ENCODE results near the gene BOD1L2. TPM values are rescaled to one million over a fixed set of nuclear protein-coding genes. Genes with fewer than 3 reads are reported as not detected.

The BOD1L2 gene
- total and polyA plus RNA-seq, 2 of the 13 experiments (the other 11 are each of a cell fraction or from before 2014, with no cell fraction given) = not detected

GRCh38 chr18:57107140-57107832, 39.6 kb upstream of the BOD1L2 start (continued):
- no peak for TF ChIP-seq HINFP (CRISPR knock-in tag; IDR thresholded peaks at IDR 0.05; ENCODE audit: low read depth)
- TF ChIP-seq ZNF737 (CRISPR knock-in tag; IDR thresholded peaks at IDR 0.05; ENCODE audit: borderline replicate concordance) = no peak
- peak; percentile 53 for TF ChIP-seq RARA (CRISPR knock-in tag; IDR thresholded peaks at IDR 0.05)
- TF ChIP-seq ZBTB34 (CRISPR knock-in tag; IDR thresholded peaks at IDR 0.05) = no peak
- no peak for TF ChIP-seq HOXD1 (CRISPR knock-in tag; IDR thresholded peaks at IDR 0.05)
- TF ChIP-seq ZNF230 (CRISPR knock-in tag; IDR thresholded peaks at IDR 0.05) = no peak
- TF ChIP-seq ZNF331 (CRISPR knock-in tag; IDR thresholded peaks at IDR 0.05) = peak; percentile 83
- no peak for TF ChIP-seq ZNF615 (CRISPR knock-in tag; IDR thresholded peaks at IDR 0.05; ENCODE audit: borderline replicate concordance)
- TF ChIP-seq ZNF879 (CRISPR knock-in tag; IDR thresholded peaks at IDR 0.05) = no peak
- no peak for TF ChIP-seq TAF1 (CRISPR knock-in tag; IDR thresholded peaks at IDR 0.05)
- TF ChIP-seq SATB2 (CRISPR knock-in tag; IDR thresholded peaks at IDR 0.05) = no peak
- TF ChIP-seq ZNF337 (CRISPR knock-in tag; IDR thresholded peaks at IDR 0.05; ENCODE audit: borderline replicate concordance, low read depth) = 0 out of 2 replicates have a peak, but pooled peaks have one; percentile 43
- no peak for TF ChIP-seq MZF1 (CRISPR knock-in tag; IDR thresholded peaks at IDR 0.05; ENCODE audit: borderline replicate concordance)
- no peak for TF ChIP-seq SP5 (CRISPR knock-in tag; IDR thresholded peaks at IDR 0.05; ENCODE audit: borderline replicate concordance, low read depth)
- no peak for TF ChIP-seq ZKSCAN1 (IDR thresholded peaks at IDR 0.05; ENCODE audit: low read length)
- no peak for TF ChIP-seq PPARG (CRISPR knock-in tag; conservative IDR thresholded peaks at IDR 0.05)
- TF ChIP-seq THAP8 (CRISPR knock-in tag; IDR thresholded peaks at IDR 0.05; ENCODE audit: borderline replicate concordance) = no peak
- peak; percentile 54; the same call in 1 of the 2 replicates for TF ChIP-seq NCOA2 (CRISPR knock-in tag; IDR thresholded peaks at IDR 0.05)
- TF ChIP-seq ZNF652 (CRISPR knock-in tag; IDR thresholded peaks at IDR 0.05; ENCODE audit: borderline replicate concordance, low read depth) = no peak
- 0 out of 2 replicates have a peak, but pooled peaks have one; percentile 63 for TF ChIP-seq SMAD3 (CRISPR knock-in tag; IDR thresholded peaks at IDR 0.05)
- no peak for TF ChIP-seq ZNF883 (CRISPR knock-in tag; IDR thresholded peaks at IDR 0.05; ENCODE audit: not compliant biosample characterization)
- no peak for TF ChIP-seq MXD4 (CRISPR knock-in tag; IDR thresholded peaks at IDR 0.05)
- TF ChIP-seq TIGD3 (CRISPR knock-in tag; IDR thresholded peaks at IDR 0.05; ENCODE audit: borderline replicate concordance) = no peak
- no peak for TF ChIP-seq ZNF329 (CRISPR knock-in tag; IDR thresholded peaks at IDR 0.05; ENCODE audit: low read depth)
- no peak for TF ChIP-seq ZNF431 (CRISPR knock-in tag; IDR thresholded peaks at IDR 0.05; ENCODE audit: borderline replicate concordance, low read depth)
- no peak for TF ChIP-seq ELF1 (CRISPR knock-in tag; IDR thresholded peaks at IDR 0.05)
- no peak for TF ChIP-seq ZBTB1 (CRISPR knock-in tag; IDR thresholded peaks at IDR 0.05; ENCODE audit: borderline replicate concordance)
- TF ChIP-seq SMARCE1 (IDR thresholded peaks at IDR 0.05; ENCODE audit: borderline replicate concordance) = no peak
